HG03280 (cell line): ENCODE data around the gene COX20.

ENCODE experiments used
- ATAC-seq: cut with Tn5 transposase; IDR thresholded peaks from one replicate; pipeline ENCODE4 v1.9.1; 2021; ENCODE audit warnings: mild to moderate bottlenecking, moderate library complexity; ENCODE audit not compliant: unreplicated experiment

The COX20 gene

GRCh38 chr1:244868484-244869363 lies 33.3 kb downstream of the COX20 start:
- no peak for ATAC-seq

DNA sequence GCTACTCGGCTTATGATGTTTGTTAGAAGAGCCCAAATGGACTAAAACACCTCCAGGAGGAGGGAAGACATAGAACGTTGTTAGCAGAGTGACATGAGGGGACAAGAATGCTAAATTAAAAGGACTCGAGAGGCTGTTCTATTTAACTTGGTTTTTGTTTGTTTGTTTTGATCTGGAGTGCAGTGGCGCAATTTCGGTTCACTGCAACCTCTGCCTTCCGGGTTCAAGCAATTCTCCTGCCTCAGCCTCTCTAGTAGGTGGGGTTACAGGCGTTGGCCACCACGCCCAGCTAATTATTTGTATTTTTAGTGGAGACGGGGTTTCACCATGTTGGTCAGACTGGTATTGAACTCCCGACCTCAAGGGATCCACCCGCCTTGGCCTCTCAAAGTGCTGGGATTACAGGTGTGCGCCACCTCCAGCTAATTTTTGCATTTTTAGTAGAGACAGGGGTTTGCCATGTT lies 33.9 kb downstream of the COX20 start:
- ATAC-seq, result no peak

GRCh38 chr1:244869950-244870349 lies 34.5 kb downstream of the COX20 start:
- ATAC-seq, result no peak

DNA sequence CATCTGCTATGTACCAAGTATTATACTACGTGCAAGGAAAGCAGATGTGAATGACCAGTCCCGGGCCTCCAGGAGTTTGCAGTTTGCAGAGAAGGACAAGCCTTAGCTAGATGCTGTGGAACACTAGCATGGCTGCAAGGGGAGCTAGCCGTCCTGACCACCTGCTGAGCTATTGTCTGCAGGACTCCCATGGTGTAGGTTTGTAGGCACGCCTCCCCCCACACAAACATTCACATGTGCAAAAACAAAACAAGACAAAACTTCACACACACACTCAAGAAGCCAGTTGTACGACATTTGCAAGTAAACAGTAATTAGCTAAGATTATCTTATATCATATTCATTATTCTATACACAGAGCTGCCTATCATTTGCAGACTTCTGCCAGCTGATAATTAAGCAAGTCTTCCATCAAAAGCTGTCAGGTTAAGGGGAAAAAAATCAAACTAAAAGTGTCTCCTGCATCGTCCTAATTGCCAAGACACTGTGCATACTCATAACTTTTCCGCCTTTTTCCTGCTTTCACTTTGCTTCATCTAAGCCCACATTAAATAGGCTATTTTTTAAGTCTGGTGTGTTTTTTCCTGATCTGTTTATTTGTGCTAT lies 39.6 kb downstream of the COX20 start:
- no peak for ATAC-seq

DNA sequence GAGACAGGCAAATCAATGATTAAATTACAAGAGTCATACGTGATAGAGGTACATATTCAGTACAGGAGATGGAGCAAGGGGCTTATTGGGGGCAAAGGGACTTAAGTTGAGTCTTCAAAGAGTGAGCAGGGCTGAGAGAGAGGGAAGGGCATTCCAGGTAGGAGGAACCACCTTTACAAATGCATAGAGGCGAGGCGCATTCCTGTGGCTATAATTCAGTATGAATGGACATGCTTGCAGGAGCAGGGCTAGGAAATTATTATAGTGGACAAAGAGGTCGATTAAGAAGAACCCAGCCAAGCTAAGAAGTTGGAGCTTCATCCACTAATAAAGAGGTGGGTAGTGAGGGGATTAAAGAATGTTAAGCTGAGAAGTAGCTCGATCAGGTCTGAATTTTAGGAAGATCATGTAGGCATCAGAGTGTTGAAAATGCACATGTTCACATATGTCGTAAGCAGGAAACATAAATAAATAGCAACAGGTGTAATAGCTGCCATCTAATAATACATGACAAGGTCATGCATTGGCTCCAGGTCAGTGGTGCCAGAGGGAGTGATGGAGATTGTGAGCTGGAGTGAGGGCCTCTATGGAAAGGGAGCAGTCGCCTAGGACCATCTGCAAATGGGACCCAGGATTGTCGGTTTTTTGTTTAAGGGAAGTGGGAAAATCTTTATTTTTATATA lies 40.9 kb downstream of the COX20 start:
- no peak for ATAC-seq

DNA sequence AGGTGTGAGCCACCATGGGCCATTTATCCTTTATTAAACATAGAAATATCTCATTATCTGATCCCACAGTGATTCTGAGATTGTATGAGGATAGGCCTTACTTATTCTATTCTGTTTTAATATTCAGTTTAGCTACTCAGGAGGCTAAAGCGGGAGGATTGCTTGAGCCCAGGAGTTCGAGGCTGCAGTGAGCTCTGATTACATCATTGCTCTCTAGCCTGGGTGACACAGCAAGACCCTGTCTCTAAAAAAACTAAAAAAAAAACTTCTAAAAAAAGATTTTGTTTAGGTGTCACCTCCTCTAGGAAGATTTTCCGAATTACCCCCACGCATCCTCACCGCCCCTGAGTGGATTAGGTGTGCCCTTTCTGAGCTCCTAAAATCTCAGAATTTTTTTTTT lies 43.2 kb downstream of the COX20 start:
- no peak for ATAC-seq

- ATAC-seq, result no peak
Observed at GRCh38 chr1:244881552-244882280, 46.3 kb downstream of the COX20 start.

- ATAC-seq, result no peak
Observed at GRCh38 chr1:244887281-244887680, 51.8 kb downstream of the COX20 start.

DNA sequence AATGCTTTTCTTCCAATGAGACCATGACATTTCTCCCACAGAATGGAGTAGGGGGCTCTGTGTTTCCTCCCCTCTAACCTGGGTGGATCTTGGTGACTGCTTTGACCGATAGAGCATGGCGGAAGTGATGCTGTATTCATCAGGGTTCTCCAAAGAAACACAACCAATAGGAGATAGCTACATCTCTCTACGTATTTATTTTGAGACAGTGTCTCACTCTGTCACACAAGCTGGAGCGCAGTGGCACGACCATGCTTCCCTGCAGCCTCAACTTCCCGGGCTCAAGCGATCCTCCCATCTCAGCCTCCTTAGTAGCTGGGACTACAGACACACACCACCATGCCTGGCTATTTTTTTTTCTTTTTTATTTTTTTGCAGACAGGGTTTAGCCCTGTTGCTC lies 58.4 kb downstream of the COX20 start:
- ATAC-seq, result no peak
